DOHH2 (cell line): ENCODE data around the gene ENSA.
"Not testable (repeated sequence)": the region's sequence is repeated elsewhere in the genome, so short reads cannot be mapped to it uniquely, and the experiment has no call there.

Source experiments
- H3F3A ChIP-seq: fragments of 200-600 bp; sonication (generic), shearing (Covaris generic); 2 replicates; pipeline ENCODE4 v1.6.0; 2016; ENCODE audit warnings: antibody characterized with exemption, mild to moderate bottlenecking; ENCODE audit not compliant: control insufficient read depth, insufficient read depth
- H3K27ac ChIP-seq: fragments of 200-600 bp; sonication (generic); 2 replicates; pipeline ENCODE4 v1.5.1; 2014; ENCODE audit warnings: low read depth, mild to moderate bottlenecking, low read length, moderate library complexity
- H3K27me3 ChIP-seq: fragments of 200-600 bp; sonication (generic); 2 replicates; pipeline ENCODE4 v1.6.1; 2014; ENCODE audit warnings: mild to moderate bottlenecking, low read length, mixed read lengths; ENCODE audit not compliant: control insufficient read depth
- H3K36me3 ChIP-seq: fragments of 200-600 bp; sonication (generic); 2 replicates; pipeline ENCODE4 v1.6.1; 2014; ENCODE audit warnings: mild to moderate bottlenecking, low read length, moderate library complexity, mixed read lengths; ENCODE audit not compliant: control insufficient read depth
- H3K4me1 ChIP-seq: fragments of 200-600 bp; sonication (generic); 2 replicates; pipeline ENCODE4 v1.6.1; 2014; ENCODE audit warnings: mild to moderate bottlenecking, low read length, mixed read lengths; ENCODE audit not compliant: control insufficient read depth
- H3K4me2 ChIP-seq: fragments of 200-600 bp; sonication (generic); 2 replicates; pipeline ENCODE4 v1.6.0; 2014; ENCODE audit warnings: mild to moderate bottlenecking, low read length, moderate library complexity
- H3K4me3 ChIP-seq: fragments of 200-600 bp; sonication (generic); 2 replicates; pipeline ENCODE4 v1.5.1; 2014; ENCODE audit warnings: mild to moderate bottlenecking, low read length, mixed read lengths
- H3K79me2 ChIP-seq: fragments of 200-600 bp; sonication (generic); 2 replicates; pipeline ENCODE4 v1.6.1; 2014; ENCODE audit warnings: mild to moderate bottlenecking, low read length, mixed read lengths; ENCODE audit not compliant: control insufficient read depth
- H3K9me2 ChIP-seq: fragments of 200-600 bp; sonication (generic); replicated peaks from 2 replicates; pipeline ENCODE4 v1.6.1; 2014; ENCODE audit warnings: mild to moderate bottlenecking, low read length, mixed read lengths; ENCODE audit not compliant: control insufficient read depth
- H3K9me3 ChIP-seq: fragments of 200-600 bp; sonication (generic); 2 replicates; pipeline ENCODE4 v1.6.1; 2014; ENCODE audit warnings: antibody characterized with exemption, low read length, mixed read lengths; ENCODE audit not compliant: control insufficient read depth, insufficient read depth
- H4K20me1 ChIP-seq: fragments of 200-600 bp; sonication (generic); 2 replicates; pipeline ENCODE4 v1.6.0; 2014; ENCODE audit warnings: low read depth, mild to moderate bottlenecking, antibody characterized with exemption, low read length, moderate library complexity; ENCODE audit not compliant: control insufficient read depth, insufficient read depth
- EZH2phosphoT487 ChIP-seq: fragments of 200-600 bp; sonication (generic); IDR thresholded peaks from 2 replicates; pipeline ENCODE4 v1.6.1; 2017; ENCODE audit warnings: borderline replicate concordance, mild to moderate bottlenecking, antibody characterized with exemption, low read length, moderate library complexity, mixed read lengths
- TF ChIP-seq, protein P1 (sequence below): fragments of 200-600 bp; sonication (generic); IDR thresholded peaks from one replicate; pipeline ENCODE4 v1.5.1; 2014; ENCODE audit warnings: antibody characterized with exemption, mild to moderate bottlenecking, low read depth, low read length; ENCODE audit not compliant: poor library complexity, severe bottlenecking

Gene ENSA

DNA sequence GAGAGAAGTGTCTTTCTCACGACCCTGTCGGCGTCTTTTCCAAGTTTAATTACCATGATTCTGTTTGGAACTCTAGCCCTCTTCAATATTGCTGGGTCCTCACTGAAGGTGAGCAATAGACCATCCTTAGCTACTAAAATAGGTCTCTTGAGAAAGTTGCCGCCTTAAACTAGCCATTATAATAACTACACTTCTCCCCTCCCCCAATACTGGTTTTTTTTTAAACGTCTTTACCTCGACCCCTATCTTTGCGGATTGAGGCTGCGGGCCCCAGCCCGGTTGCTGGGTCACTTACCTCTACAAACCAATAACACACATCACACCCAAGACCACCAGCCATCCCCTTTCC lies 672 bp downstream of the ENSA start:
- TF ChIP-seq, protein P1, sequence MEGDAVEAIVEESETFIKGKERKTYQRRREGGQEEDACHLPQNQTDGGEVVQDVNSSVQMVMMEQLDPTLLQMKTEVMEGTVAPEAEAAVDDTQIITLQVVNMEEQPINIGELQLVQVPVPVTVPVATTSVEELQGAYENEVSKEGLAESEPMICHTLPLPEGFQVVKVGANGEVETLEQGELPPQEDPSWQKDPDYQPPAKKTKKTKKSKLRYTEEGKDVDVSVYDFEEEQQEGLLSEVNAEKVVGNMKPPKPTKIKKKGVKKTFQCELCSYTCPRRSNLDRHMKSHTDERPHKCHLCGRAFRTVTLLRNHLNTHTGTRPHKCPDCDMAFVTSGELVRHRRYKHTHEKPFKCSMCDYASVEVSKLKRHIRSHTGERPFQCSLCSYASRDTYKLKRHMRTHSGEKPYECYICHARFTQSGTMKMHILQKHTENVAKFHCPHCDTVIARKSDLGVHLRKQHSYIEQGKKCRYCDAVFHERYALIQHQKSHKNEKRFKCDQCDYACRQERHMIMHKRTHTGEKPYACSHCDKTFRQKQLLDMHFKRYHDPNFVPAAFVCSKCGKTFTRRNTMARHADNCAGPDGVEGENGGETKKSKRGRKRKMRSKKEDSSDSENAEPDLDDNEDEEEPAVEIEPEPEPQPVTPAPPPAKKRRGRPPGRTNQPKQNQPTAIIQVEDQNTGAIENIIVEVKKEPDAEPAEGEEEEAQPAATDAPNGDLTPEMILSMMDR: no peak
- no peak for TF ChIP-seq EZH2phosphoT487
- peak overlapping the region; percentile 81 for H3K27ac ChIP-seq
- H4K20me1 ChIP-seq: no peaks in the 10 kb centered on the region
- H3K27me3 ChIP-seq: no peaks in the 10 kb centered on the region
- peaks cover 47% of the 10 kb centered on the region for H3K36me3 ChIP-seq
- peak overlapping the region; percentile 75 for H3K4me3 ChIP-seq
- H3K9me2 ChIP-seq: no peaks in the 10 kb centered on the region
- peaks cover 3% of the 10 kb centered on the region; the same call in 1 of the 2 replicates for H3F3A ChIP-seq
- H3K4me1 ChIP-seq: peaks cover 17% of the 10 kb centered on the region
- peaks cover 41% of the 10 kb centered on the region for H3K79me2 ChIP-seq
- no peaks in the 10 kb centered on the region for H3K9me3 ChIP-seq
- H3K4me2 ChIP-seq: peak overlapping the region; percentile 66

DNA sequence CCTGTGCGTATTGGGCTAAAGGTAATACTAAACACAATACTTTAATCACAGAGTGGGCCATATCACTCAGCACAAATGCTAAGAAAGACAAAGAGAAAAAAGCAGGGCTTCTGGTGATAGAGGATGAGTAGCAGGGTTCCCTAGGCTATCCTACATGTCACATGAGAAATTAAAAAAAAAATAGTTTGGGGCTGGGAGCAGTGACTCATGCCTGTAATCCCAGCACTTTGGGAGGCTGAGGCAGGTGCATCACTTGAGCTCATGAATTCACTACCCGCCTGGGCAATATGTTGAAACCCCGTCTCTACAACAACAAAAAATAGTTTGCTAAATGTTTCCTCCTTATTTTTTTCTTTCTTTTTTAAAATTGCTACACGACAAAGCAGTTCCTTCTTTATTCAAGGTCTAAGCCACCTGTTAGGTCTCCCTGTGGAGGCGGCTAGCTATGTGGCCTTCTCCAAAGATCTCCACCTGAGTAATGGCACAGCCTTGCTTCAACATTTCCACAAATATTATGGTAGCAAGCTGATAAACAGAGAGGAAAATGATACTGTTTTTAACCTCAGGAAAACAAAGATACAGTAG lies 1.5 kb downstream of the ENSA start:
- Histone ChIP-seq H3K9me2 (no peaks in the 10 kb centered on the region), H3K4me2 (peak overlapping the region; percentile 66), H3K4me1 (peaks cover 17% of the 10 kb centered on the region), H3K27me3 (no peaks in the 10 kb centered on the region), H3K27ac (no peak overlapping the region), H3K9me3 (no peaks in the 10 kb centered on the region), H3K36me3 (peaks cover 54% of the 10 kb centered on the region), H4K20me1 (no peaks in the 10 kb centered on the region), H3F3A (peaks cover 5% of the 10 kb centered on the region), H3K4me3 (peak overlapping the region; percentile 75), H3K79me2 (peaks cover 41% of the 10 kb centered on the region)
- TF ChIP-seq EZH2phosphoT487: no peak
- TF ChIP-seq, protein P1: no peak

DNA sequence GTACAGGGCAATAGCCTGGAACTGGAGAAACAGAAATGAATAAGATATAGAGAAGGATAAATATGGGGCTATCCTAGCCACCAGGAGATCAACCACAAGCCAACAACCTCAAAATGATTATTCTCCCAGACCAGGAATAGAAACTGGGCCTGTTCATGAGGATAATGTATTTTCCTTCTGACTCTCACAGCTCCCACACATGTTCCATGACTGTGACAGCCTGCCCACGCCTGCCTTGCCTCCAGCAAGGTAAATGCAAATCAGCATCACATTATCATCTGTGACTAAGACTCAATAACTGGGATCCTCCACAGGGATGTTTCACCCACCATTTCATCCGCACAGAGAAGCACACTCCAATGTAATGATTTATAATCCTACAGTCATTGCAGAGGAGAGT lies 3.3 kb downstream of the ENSA start:
- Histone ChIP-seq H3K9me2 (no peaks in the 10 kb centered on the region), H3K4me3 (no peak overlapping the region), H3F3A (peaks cover 8% of the 10 kb centered on the region), H3K36me3 (peaks cover 70% of the 10 kb centered on the region), H3K4me1 (peaks cover 17% of the 10 kb centered on the region), H3K27ac (no peak overlapping the region), H3K27me3 (no peaks in the 10 kb centered on the region), H4K20me1 (no peaks in the 10 kb centered on the region), H3K9me3 (no peaks in the 10 kb centered on the region), H3K79me2 (peaks cover 41% of the 10 kb centered on the region), H3K4me2 (no peak overlapping the region)
- TF ChIP-seq, protein P1: no peak
- no peak for TF ChIP-seq EZH2phosphoT487

DNA sequence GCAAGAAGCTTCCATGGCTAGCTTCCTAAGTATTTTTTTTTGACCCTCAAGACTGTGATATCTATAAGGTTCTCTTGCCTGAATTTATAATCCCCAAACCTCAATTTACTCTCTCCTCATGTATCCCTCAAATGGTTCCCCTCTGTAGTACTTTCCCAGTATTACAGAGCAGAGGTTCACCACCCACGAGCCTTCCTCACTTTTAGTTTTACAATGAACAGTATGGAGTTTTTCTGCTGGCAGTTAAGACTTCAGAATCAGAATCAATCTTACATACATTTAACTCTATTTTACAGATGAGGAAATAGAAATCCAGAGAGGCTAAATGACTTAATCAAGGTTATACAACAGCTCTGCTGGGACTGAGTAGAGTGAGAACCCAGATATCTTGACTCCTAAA lies 4.9 kb downstream of the ENSA start:
- H3K36me3 ChIP-seq: peaks cover 86% of the 10 kb centered on the region
- H3K4me3 ChIP-seq, H3K4me2 ChIP-seq, H3K27me3 ChIP-seq, H3K9me3 ChIP-seq, H3K27ac ChIP-seq, H4K20me1 ChIP-seq, H3K9me2 ChIP-seq, H3F3A ChIP-seq: not testable (repeated sequence)
- peaks cover 11% of the 10 kb centered on the region for H3K4me1 ChIP-seq
- H3K79me2 ChIP-seq: peaks cover 35% of the 10 kb centered on the region

DNA sequence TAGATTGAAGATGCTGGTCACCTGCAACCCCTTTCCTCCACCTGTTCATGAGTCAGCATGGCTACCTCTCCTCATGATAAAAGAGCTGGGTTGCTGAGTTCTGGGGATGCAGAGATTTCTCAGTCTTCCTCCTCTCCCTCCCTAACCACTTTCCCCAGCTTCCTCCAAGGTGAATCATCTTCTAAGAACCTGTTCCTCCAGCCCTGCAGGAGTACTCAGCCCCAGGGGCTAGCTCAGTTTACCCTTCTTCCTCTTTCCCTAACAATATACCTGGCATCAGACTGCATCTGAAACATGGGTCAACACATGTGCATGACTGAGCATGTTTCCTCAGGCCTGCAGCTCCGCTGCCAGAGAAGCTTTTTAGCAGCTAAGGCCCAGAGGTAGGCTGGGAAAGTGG lies 5.3 kb downstream of the ENSA start:
- H3K36me3 ChIP-seq: peaks cover 90% of the 10 kb centered on the region
- H4K20me1 ChIP-seq, H3K9me2 ChIP-seq, H3K27ac ChIP-seq, H3K9me3 ChIP-seq, H3K4me3 ChIP-seq, H3K4me2 ChIP-seq, H3K27me3 ChIP-seq: not testable (repeated sequence)
- peaks cover 11% of the 10 kb centered on the region for H3K4me1 ChIP-seq
- H3F3A ChIP-seq: peaks cover 10% of the 10 kb centered on the region
- peaks cover 38% of the 10 kb centered on the region for H3K79me2 ChIP-seq
